ENCODE data around the gene PCA3.
A peak's percentile ranks its signal among the peaks of the same experiment; 100 is the strongest.
"Not testable (repeated sequence)": the region's sequence is repeated elsewhere in the genome, so short reads cannot be mapped to it uniquely, and the experiment has no call there.

The PCA3 gene

GRCh38 chr9:76764138-76764537 lies at the start of gene PCA3:
TSS of gene PCA3 (plus strand) at chr9:76764438.
- no peak for DNase-seq

- DNase-seq: peak; percentile 41
These were observed 48.1 kb upstream of the PCA3 start for GRCh38 chr9:76716085-76716672.

- no peak for DNase-seq
These were observed 47.1 kb upstream of the PCA3 start for GRCh38 chr9:76717176-76717575.

- DNase-seq: no peak
These were observed 46.6 kb upstream of the PCA3 start for GRCh38 chr9:76717613-76718012.

GRCh38 chr9:76718166-76718565 lies 46.1 kb upstream of the PCA3 start:
- no peak for DNase-seq

- no peak for DNase-seq
These were observed 44.0 kb upstream of the PCA3 start for GRCh38 chr9:76720245-76720644.

GRCh38 chr9:76725011-76725546 lies 39.2 kb upstream of the PCA3 start:
- DNase-seq: no peak

- DNase-seq: no peak
These were observed 38.4 kb upstream of the PCA3 start for GRCh38 chr9:76725885-76726284.

- no peak for DNase-seq
These were observed 35.1 kb upstream of the PCA3 start for GRCh38 chr9:76729116-76729515.

- DNase-seq: no peak
These were observed 34.1 kb upstream of the PCA3 start for GRCh38 chr9:76729980-76730737.

GRCh38 chr9:76730801-76731200 lies 33.4 kb upstream of the PCA3 start:
- DNase-seq: no peak

- DNase-seq: no peak
These were observed 31.8 kb upstream of the PCA3 start for GRCh38 chr9:76732341-76732958.

- DNase-seq: no peak
These were observed 31.1 kb upstream of the PCA3 start for GRCh38 chr9:76733096-76733495.

- no peak for DNase-seq
These were observed 29.5 kb upstream of the PCA3 start for GRCh38 chr9:76734716-76735115.

- DNase-seq: no peak
These were observed 26.9 kb upstream of the PCA3 start for GRCh38 chr9:76737154-76737902.

GRCh38 chr9:76738402-76738801 lies 25.8 kb upstream of the PCA3 start:
- no peak for DNase-seq

- DNase-seq: no peak
These were observed 22.7 kb upstream of the PCA3 start for GRCh38 chr9:76741524-76741923.

GRCh38 chr9:76742890-76743289 lies 21.3 kb upstream of the PCA3 start:
- not testable (repeated sequence) for DNase-seq

- DNase-seq: no peak
These were observed 20.3 kb upstream of the PCA3 start for GRCh38 chr9:76743931-76744330.

- DNase-seq: no peak
These were observed 19.9 kb upstream of the PCA3 start for GRCh38 chr9:76744336-76744735.

GRCh38 chr9:76751001-76751400 lies 13.2 kb upstream of the PCA3 start:
- no peak for DNase-seq

- DNase-seq: peak; percentile 54
These were observed 8.0 kb upstream of the PCA3 start for GRCh38 chr9:76756268-76756640.

GRCh38 chr9:76756941-76757673 lies 7.1 kb upstream of the PCA3 start:
- no peak for DNase-seq
